Neural cell (in vitro differentiated cells): ENCODE results near the gene DUS1L. TPM values are rescaled to one million over a fixed set of nuclear protein-coding genes. Genes with fewer than 3 reads are reported as not detected.

Experiments
- H2AFZ ChIP-seq: fragments of 200-600, 300-800 bp; sonication (generic), shearing (Covaris generic); 2 replicates; pipeline ENCODE4 v1.6.0; 2014; ENCODE audit warnings: low read depth, mild to moderate bottlenecking, antibody characterized with exemption, low read length, moderate library complexity
- H3F3A ChIP-seq: fragments of 200-600 bp; shearing (Covaris generic); 2 replicates; pipeline ENCODE4 v1.6.1; 2016; ENCODE audit warnings: mild to moderate bottlenecking, moderate library complexity, mixed read lengths, antibody characterized with exemption, low read length; ENCODE audit not compliant: insufficient read depth, poor library complexity, severe bottlenecking
- H3K27ac ChIP-seq: fragments of 200-600, 300-800 bp; sonication (generic), shearing (Covaris generic); 2 replicates; pipeline ENCODE4 v1.5.1; 2014; ENCODE audit warnings: mild to moderate bottlenecking, low read length, moderate library complexity
- H3K27me3 ChIP-seq: fragments of 300-800, 200-600 bp; sonication (generic), shearing (Covaris generic); 2 replicates; pipeline ENCODE4 v1.6.0; 2014; ENCODE audit warnings: mild to moderate bottlenecking, low read depth, low read length, moderate library complexity; ENCODE audit not compliant: insufficient read depth
- H3K36me3 ChIP-seq: fragments of 300-800, 200-600 bp; sonication (generic), shearing (Covaris generic); 2 replicates; pipeline ENCODE4 v1.5.1; 2014; ENCODE audit warnings: mild to moderate bottlenecking, antibody characterized with exemption, low read length, moderate library complexity; ENCODE audit not compliant: insufficient read depth
- H3K4me2 ChIP-seq: fragments of 300-800, 200-600 bp; sonication (generic), shearing (Covaris generic); 2 replicates; pipeline ENCODE4 v1.6.0; 2014; ENCODE audit warnings: mild to moderate bottlenecking, low read length
- H3K4me3 ChIP-seq: fragments of 300-800, 200-600 bp; sonication (generic), shearing (Covaris generic); 2 replicates; pipeline ENCODE4 v1.5.1; 2014; ENCODE audit warnings: mild to moderate bottlenecking, low read length, moderate library complexity
- H3K79me2 ChIP-seq: fragments of 200-600 bp; shearing (Covaris generic); replicated peaks from 2 replicates; pipeline ENCODE4 v1.6.0; 2014; ENCODE audit warnings: mild to moderate bottlenecking, low read length, moderate library complexity; ENCODE audit not compliant: insufficient read depth
- H3K9ac ChIP-seq: fragments of 300-800, 200-600 bp; sonication (generic), shearing (Covaris generic); 2 replicates; pipeline ENCODE4 v1.6.1; 2016; ENCODE audit warnings: mild to moderate bottlenecking, low read length, mixed read lengths
- H3K9me2 ChIP-seq: fragments of 200-600 bp; shearing (Covaris generic); 2 replicates; pipeline ENCODE4 v1.6.1; 2016; ENCODE audit warnings: mild to moderate bottlenecking, low read length, mixed read lengths; ENCODE audit not compliant: insufficient read depth
- H3K9me3 ChIP-seq: fragments of 200-600, 300-800 bp; sonication (generic), shearing (Covaris generic); 2 replicates; pipeline ENCODE4 v1.6.1; 2016; ENCODE audit warnings: mild to moderate bottlenecking, mixed run types, low read length, moderate library complexity, mixed read lengths
- H4K20me1 ChIP-seq: fragments of 200-600 bp; shearing (Covaris generic); 2 replicates; pipeline ENCODE4 v1.6.1; 2016; ENCODE audit warnings: mild to moderate bottlenecking, mixed run types; ENCODE audit not compliant: insufficient read depth
- CTCF ChIP-seq: fragments of 450-650 bp; IDR thresholded peaks from 2 replicates; pipeline ENCODE4 v1.5.1; 2014; ENCODE audit warnings: antibody characterized with exemption, mild to moderate bottlenecking, moderate library complexity; ENCODE audit not compliant: poor library complexity, severe bottlenecking
- EP300 ChIP-seq: fragments of 450-650 bp; conservative IDR thresholded peaks from 2 replicates; pipeline ENCODE4 v1.6.1; 2014; ENCODE audit warnings: antibody characterized with exemption, mild to moderate bottlenecking, moderate library complexity; ENCODE audit not compliant: poor library complexity, severe bottlenecking
- EZH2 ChIP-seq: fragments of 200-600, 300-800 bp; shearing (Covaris generic), sonication (generic); IDR thresholded peaks from 2 replicates; pipeline ENCODE4 v1.6.1; 2014; ENCODE audit warnings: antibody characterized with exemption, low read length, borderline replicate concordance, mild to moderate bottlenecking; ENCODE audit not compliant: insufficient read depth, poor library complexity, severe bottlenecking
- MXI1 ChIP-seq: fragments of 450-650 bp; conservative IDR thresholded peaks from 2 replicates; pipeline ENCODE4 v1.6.1; 2014; ENCODE audit warnings: antibody characterized with exemption, mild to moderate bottlenecking; ENCODE audit not compliant: poor library complexity, severe bottlenecking
- POLR2AphosphoS5 ChIP-seq: IDR thresholded peaks from 2 replicates; pipeline ENCODE4 v1.6.1; 2012
- RAD21 ChIP-seq: fragments of 450-650 bp; conservative IDR thresholded peaks from 2 replicates; pipeline ENCODE4 v1.6.1; 2014; ENCODE audit warnings: antibody characterized with exemption, mild to moderate bottlenecking, moderate library complexity
- REST ChIP-seq: IDR thresholded peaks from 2 replicates; pipeline ENCODE4 v1.6.1; 2012; ENCODE audit warnings: borderline replicate concordance
- SMC3 ChIP-seq: fragments of 450-650 bp; conservative IDR thresholded peaks from 2 replicates; pipeline ENCODE4 v1.6.1; 2014; ENCODE audit warnings: antibody characterized with exemption, mild to moderate bottlenecking, moderate library complexity; ENCODE audit not compliant: poor library complexity
- TAF1 ChIP-seq: IDR thresholded peaks from 2 replicates; pipeline ENCODE4 v1.6.1; 2012; ENCODE audit warnings: low read depth
- polyA plus RNA-seq: library from polyadenylated mRNA; depleted of rRNA; stranded (reverse); fragments of >200 nt; gene quantifications from 2 replicates; pipeline ENCODE4 v1.2.3, GENCODE V29; 2014

Gene DUS1L
- polyA plus RNA-seq, 1 donor from 2014 or later: 100 TPM

- no peaks in the 10 kb centered on the region for H3K9me2 ChIP-seq
- no peaks in the 10 kb centered on the region for H3K27me3 ChIP-seq
Observed at GRCh38 chr17:82082456-82082855, 16.9 kb upstream of the DUS1L start.

GRCh38 chr17:82081966-82082365 lies 16.4 kb upstream of the DUS1L start:
- Histone ChIP-seq H3K4me2 (no peak overlapping the region), H3K9me2 (no peaks in the 10 kb centered on the region), H3K27ac (no peak overlapping the region), H3K9ac (no peak overlapping the region), H3K9me3 (no peaks in the 10 kb centered on the region), H4K20me1 (no peaks in the 10 kb centered on the region), H3K36me3 (no peaks in the 10 kb centered on the region), H3K27me3 (no peaks in the 10 kb centered on the region), H3K4me3 (no peak overlapping the region), H2AFZ (no peak overlapping the region), H3F3A (no peaks in the 10 kb centered on the region), H3K79me2 (no peaks in the 10 kb centered on the region)
- no peak for TF ChIP-seq CTCF
- TF ChIP-seq RAD21: no peak
- no peak for TF ChIP-seq REST
- TF ChIP-seq EZH2: no peak
- TF ChIP-seq TAF1: no peak
- TF ChIP-seq POLR2AphosphoS5: no peak
- no peak for TF ChIP-seq EP300
- no peak for TF ChIP-seq SMC3
- no peak for TF ChIP-seq MXI1

More at GRCh38 chr17:82082456-82082855, 16.9 kb upstream of the DUS1L start:
- Histone ChIP-seq H3K4me2 (no peak overlapping the region), H3K9ac (no peak overlapping the region), H3K27ac (no peak overlapping the region), H3K9me3 (no peaks in the 10 kb centered on the region), H3F3A (no peaks in the 10 kb centered on the region), H3K36me3 (no peaks in the 10 kb centered on the region), H3K79me2 (no peaks in the 10 kb centered on the region), H3K4me3 (no peak overlapping the region), H4K20me1 (no peaks in the 10 kb centered on the region), H2AFZ (no peak overlapping the region)
- no peak for TF ChIP-seq SMC3

- TF ChIP-seq TAF1: no peak
- no peak for TF ChIP-seq RAD21
- TF ChIP-seq MXI1: no peak
- TF ChIP-seq REST: no peak
- no peak for TF ChIP-seq SMC3
- TF ChIP-seq EZH2: no peak
- TF ChIP-seq EP300: no peak
- no peak for TF ChIP-seq CTCF
- no peak for TF ChIP-seq POLR2AphosphoS5
- Histone ChIP-seq H3K79me2 (no peaks in the 10 kb centered on the region), H3K27ac (no peak overlapping the region), H3K4me2 (no peak overlapping the region), H3K9me2 (no peaks in the 10 kb centered on the region), H3K9ac (no peak overlapping the region), H3K9me3 (no peaks in the 10 kb centered on the region), H4K20me1 (no peaks in the 10 kb centered on the region), H3K27me3 (no peaks in the 10 kb centered on the region), H2AFZ (no peak overlapping the region), H3K36me3 (no peaks in the 10 kb centered on the region), H3K4me3 (no peak overlapping the region), H3F3A (no peaks in the 10 kb centered on the region)
Observed at GRCh38 chr17:82081546-82081945, 15.9 kb upstream of the DUS1L start.
